Measurements from ENCODE around the gene PPP1R16B.

PPP1R16B gene

GRCh38 chr20:38828514-38829295 lies 23.2 kb downstream of the PPP1R16B start:
- no peak for DNase-seq

- DNase-seq, result no peak
Measured at GRCh38 chr20:38829296-38829875, 23.9 kb downstream of the PPP1R16B start.

- DNase-seq, result no peak
Measured at GRCh38 chr20:38830356-38830755, 24.9 kb downstream of the PPP1R16B start.

- DNase-seq, result no peak
Measured at GRCh38 chr20:38831049-38831691, 25.7 kb downstream of the PPP1R16B start.

GRCh38 chr20:38831995-38832620 lies 26.6 kb downstream of the PPP1R16B start:
- no peak for DNase-seq

- DNase-seq, result no peak
Measured at GRCh38 chr20:38833154-38833856, 27.8 kb downstream of the PPP1R16B start.

- DNase-seq, result no peak
Measured at GRCh38 chr20:38833857-38834164, 28.3 kb downstream of the PPP1R16B start.

GRCh38 chr20:38834868-38835267 lies 29.4 kb downstream of the PPP1R16B start:
- DNase-seq, result no peak

- no peak for DNase-seq
Measured at GRCh38 chr20:38835792-38836191, 30.3 kb downstream of the PPP1R16B start.

GRCh38 chr20:38836991-38837390 lies 31.5 kb downstream of the PPP1R16B start:
- DNase-seq, result no peak

GRCh38 chr20:38838326-38838725 lies 32.8 kb downstream of the PPP1R16B start:
- DNase-seq, result no peak

GRCh38 chr20:38839563-38839962 lies 34.1 kb downstream of the PPP1R16B start:
- no peak for DNase-seq

GRCh38 chr20:38840053-38840893 lies 34.8 kb downstream of the PPP1R16B start:
- DNase-seq, result no peak

GRCh38 chr20:38840894-38841470 lies 35.5 kb downstream of the PPP1R16B start:
- no peak for DNase-seq

- DNase-seq, result no peak
Measured at GRCh38 chr20:38841570-38841969, 36.1 kb downstream of the PPP1R16B start.

GRCh38 chr20:38842026-38842425 lies 36.5 kb downstream of the PPP1R16B start:
- no peak for DNase-seq

GRCh38 chr20:38842558-38842981 lies 37.1 kb downstream of the PPP1R16B start:
- DNase-seq, result peak; percentile 4 to 40

GRCh38 chr20:38843346-38843745 lies 37.8 kb downstream of the PPP1R16B start:
- DNase-seq, result no peak

GRCh38 chr20:38844963-38845362 lies 39.5 kb downstream of the PPP1R16B start:
- no peak for DNase-seq

GRCh38 chr20:38847840-38848239 lies 42.3 kb downstream of the PPP1R16B start:
- DNase-seq, result no peak

- no peak for DNase-seq
Measured at GRCh38 chr20:38853759-38854158, 48.3 kb downstream of the PPP1R16B start.

GRCh38 chr20:38854654-38855066 lies 49.2 kb downstream of the PPP1R16B start:
- DNase-seq, result no peak

Measured in inflammatory macrophage (primary cell).